ENCODE results near the gene MYO16. TPM values are rescaled to one million over a fixed set of nuclear protein-coding genes. Genes with fewer than 3 reads are reported as not detected.

Gene MYO16
- total RNA-seq, 1 donor from 2014 or later, result 0.49 TPM

GRCh38 chr13:109140054-109140453, 510.6 kb downstream of the MYO16 start:
- intact Hi-C loops (cut with DNase I), result no loop called here
- no peaks in the 10 kb centered on the region for H3K36me3 ChIP-seq
- no peaks in the 10 kb centered on the region for H3K4me1 ChIP-seq
- H3K4me3 ChIP-seq, result peak overlapping the region in 1 of 2 donors; percentile 42
- TF ChIP-seq CTCF (IDR thresholded peaks at IDR 0.05), result no peak
- no peak for TF ChIP-seq POLR2A (IDR thresholded peaks at IDR 0.05)
- no peak for TF ChIP-seq POLR2AphosphoS5 (IDR thresholded peaks at IDR 0.05; ENCODE audit: insufficient read depth in 1 of 2, low read depth in 1 of 2)
- H3K9me3 ChIP-seq, result no peaks in the 10 kb centered on the region
- H3K27ac ChIP-seq, result no peak overlapping the region
- H3K27me3 ChIP-seq, result no peaks in the 10 kb centered on the region
- DNase-seq (ENCODE audit: extremely low spot score in 2 of 2), result no peak

- Histone ChIP-seq H3K9me3 (no peaks in the 10 kb centered on the region), H3K4me1 (no peaks in the 10 kb centered on the region), H3K27me3 (no peaks in the 10 kb centered on the region), H3K4me3 (peak overlapping the region; percentile 25 to 42), H3K36me3 (no peaks in the 10 kb centered on the region), H3K27ac (no peak overlapping the region)
- DNase-seq (ENCODE audit: extremely low spot score in 2 of 2), result no peak
- intact Hi-C loops (cut with DNase I), result no loop called here
- no peak for TF ChIP-seq CTCF (IDR thresholded peaks at IDR 0.05)
Observed at GRCh38 chr13:109140479-109141349, 511.3 kb downstream of the MYO16 start.

DNA sequence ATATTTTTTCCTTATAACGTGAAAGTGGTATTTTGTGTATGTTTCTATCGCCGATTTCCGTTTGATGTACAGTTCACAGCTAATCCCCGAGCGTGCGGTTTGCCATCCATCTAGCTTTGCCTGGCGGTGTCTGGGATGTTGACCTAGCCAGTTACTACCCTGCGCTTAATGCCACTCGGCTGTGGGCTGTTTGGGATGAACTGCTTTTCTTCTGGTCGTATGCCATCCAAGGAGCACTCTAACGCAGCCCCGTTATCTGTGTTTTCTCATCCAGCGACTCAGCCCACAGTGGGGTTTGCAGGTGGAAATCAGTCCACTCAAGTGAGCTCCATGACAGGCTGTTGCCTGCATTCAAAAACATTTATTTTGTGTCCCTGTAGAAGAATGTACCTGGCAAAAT, 512.3 kb downstream of the MYO16 start:
- no peaks in the 10 kb centered on the region for H3K27me3 ChIP-seq
- H3K4me3 ChIP-seq, result no peak overlapping the region
- no peak overlapping the region for H3K27ac ChIP-seq
- no peak for DNase-seq (ENCODE audit: extremely low spot score in 2 of 2)
- intact Hi-C loops (cut with DNase I), result no loop called here
- H3K36me3 ChIP-seq, result no peaks in the 10 kb centered on the region
- TF ChIP-seq POLR2AphosphoS5 (IDR thresholded peaks at IDR 0.05; ENCODE audit: insufficient read depth in 1 of 2, low read depth in 1 of 2) (no peak), CTCF (IDR thresholded peaks at IDR 0.05) (no peak), POLR2A (IDR thresholded peaks at IDR 0.05) (no peak)
- no peaks in the 10 kb centered on the region for H3K4me1 ChIP-seq
- H3K9me3 ChIP-seq, result no peaks in the 10 kb centered on the region

DNA sequence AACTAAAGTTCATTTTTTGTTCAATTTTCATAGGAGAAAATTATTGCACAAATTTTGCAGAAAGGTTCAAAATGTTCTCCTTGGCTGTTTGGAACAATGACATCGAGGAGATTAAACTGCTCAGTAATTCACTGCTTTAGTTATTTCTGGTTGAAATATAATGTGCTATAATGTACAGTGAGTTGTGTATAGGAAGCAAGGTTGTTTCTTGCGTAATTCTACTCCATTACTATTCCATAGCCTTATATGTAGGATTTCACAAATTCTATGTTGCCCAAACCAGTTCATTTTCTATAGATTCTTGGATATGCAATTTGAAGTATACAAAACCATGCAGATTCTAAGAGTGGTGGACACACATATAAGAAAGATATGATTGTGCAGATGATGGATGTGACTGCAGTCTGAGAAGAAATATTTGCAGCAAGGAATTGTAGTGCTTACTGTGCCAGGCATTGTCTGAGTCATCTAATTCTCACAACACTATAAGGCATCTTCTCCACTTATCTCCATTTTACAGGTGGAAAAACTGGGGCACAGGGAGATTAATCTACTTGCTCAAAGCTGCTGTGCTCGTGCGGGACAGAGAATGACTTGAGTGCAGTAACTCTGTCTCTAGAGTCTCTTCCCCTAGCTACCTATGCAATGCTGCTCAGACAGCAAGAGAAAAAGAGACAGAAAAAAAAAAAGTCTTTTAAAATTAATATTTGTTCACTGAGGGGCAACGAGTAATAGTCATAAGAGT, 515.5 kb downstream of the MYO16 start:
- Histone ChIP-seq H3K9me3 (no peaks in the 10 kb centered on the region), H3K4me3 (no peak overlapping the region), H3K27me3 (no peaks in the 10 kb centered on the region), H3K27ac (no peak overlapping the region), H3K36me3 (no peaks in the 10 kb centered on the region), H3K4me1 (no peaks in the 10 kb centered on the region)
- TF ChIP-seq POLR2A (IDR thresholded peaks at IDR 0.05), result no peak
- TF ChIP-seq POLR2AphosphoS5 (IDR thresholded peaks at IDR 0.05; ENCODE audit: insufficient read depth in 1 of 2, low read depth in 1 of 2), result no peak
- no peak for TF ChIP-seq CTCF (IDR thresholded peaks at IDR 0.05)
- intact Hi-C loops (cut with DNase I), result loop anchor here (5.0 kb wide), 1 partner anchor 637 kb away; no protein-coding TSS in a partner anchor
- no peak for DNase-seq (ENCODE audit: extremely low spot score in 2 of 2)

DNA sequence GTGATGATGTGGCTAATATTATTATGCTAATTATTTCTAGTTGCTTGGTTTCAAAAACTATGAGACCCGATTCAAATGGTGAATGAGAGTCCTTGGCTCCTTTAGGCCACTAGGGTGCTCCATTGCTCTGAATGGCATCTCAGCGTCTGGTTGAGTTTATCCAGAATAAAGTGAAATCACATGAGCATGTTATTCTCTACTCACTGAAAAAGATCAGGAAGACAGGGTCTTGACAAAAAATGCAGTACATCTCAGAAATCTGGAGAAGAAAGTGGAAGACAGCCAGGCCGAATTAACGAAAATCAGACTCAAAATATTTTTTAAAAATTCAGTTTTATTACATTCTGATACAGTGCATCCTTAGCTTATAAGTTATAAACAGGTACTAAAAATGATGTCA, 516.2 kb downstream of the MYO16 start:
- no peaks in the 10 kb centered on the region for H3K27me3 ChIP-seq
- TF ChIP-seq POLR2AphosphoS5 (IDR thresholded peaks at IDR 0.05; ENCODE audit: insufficient read depth in 1 of 2, low read depth in 1 of 2) (peak in 1 of 2 donors; percentile 35), POLR2A (IDR thresholded peaks at IDR 0.05) (no peak), CTCF (IDR thresholded peaks at IDR 0.05) (peak; percentile 26 to 59 (median 29))
- no peaks in the 10 kb centered on the region for H3K9me3 ChIP-seq
- no peaks in the 10 kb centered on the region for H3K36me3 ChIP-seq
- intact Hi-C loops (cut with DNase I), result loop anchor here (5.0 kb wide), 1 partner anchor 637 kb away; no protein-coding TSS in a partner anchor
- H3K4me1 ChIP-seq, result no peaks in the 10 kb centered on the region
- H3K27ac ChIP-seq, result no peak overlapping the region
- DNase-seq (ENCODE audit: extremely low spot score in 2 of 2), result no peak
- no peak overlapping the region for H3K4me3 ChIP-seq
